Adipose tissue (tissue), 3 donors: Measurements from ENCODE around the gene PDE4C. TPM values are rescaled to one million over a fixed set of nuclear protein-coding genes. Genes with fewer than 3 reads are reported as not detected.

Source experiments
- H3K27ac ChIP-seq: one replicate; pipeline ENCODE4 v1.5.1; 2013; ENCODE audit warnings: low read depth, low read length
- WGBS, 3 donors: extraction: QIAGEN DNeasy Blood & Tissue Kit; methylation state at CpG; one replicate each; pipeline ENCODE4 v1.1.7; 2013; 5-methylcytosine and 5-hydroxymethylcytosine counted together
- polyA plus RNA-seq, 3 donors: library from polyadenylated mRNA; stranded (reverse); fragments of 200-250 nt; gene quantifications; one replicate each; pipeline ENCODE4 v1.2.3, GENCODE V29; 2013
- donor health status: healthy with polysubstance abuse.
- donor health status: Bipolar disorder and iron deficiency.
- donor health status: healthy.

Gene PDE4C
- polyA plus RNA-seq, 3 donors: 0.20 to 4.0 (median 0.22) TPM

DNA sequence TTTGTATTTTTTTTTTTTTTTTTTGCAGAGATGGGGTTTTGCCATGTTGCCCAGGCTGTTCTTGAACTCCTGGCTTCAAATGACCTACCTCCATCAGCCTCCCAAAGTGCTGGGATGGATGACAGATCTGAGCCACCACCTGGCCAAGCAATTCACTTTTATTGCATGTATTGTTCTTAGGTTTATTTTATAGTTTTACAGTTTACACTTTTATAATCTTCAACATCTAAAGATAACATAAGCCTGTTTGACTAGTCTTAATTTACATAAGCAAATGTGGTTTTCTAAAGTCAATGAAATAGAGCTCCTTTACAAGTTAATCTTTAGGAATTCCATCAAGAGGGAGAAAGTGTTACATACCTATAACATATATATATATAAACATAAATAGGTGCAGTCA lies 42.7 kb downstream of the PDE4C start:
- no peak overlapping the region for H3K27ac ChIP-seq

GRCh38 chr19:18179957-18180356 lies 46.3 kb downstream of the PDE4C start:
- WGBS, 3 donors: 82 to 88% (median 86%) methylated on average over 5 of the region's 5 CpGs
- no peak overlapping the region for H3K27ac ChIP-seq

GRCh38 chr19:18176367-18177310 lies 49.6 kb downstream of the PDE4C start:
- no peak overlapping the region for H3K27ac ChIP-seq
- 76 to 90% (median 80%) methylated on average over 19 of the region's 19 CpGs for WGBS, 3 donors

DNA sequence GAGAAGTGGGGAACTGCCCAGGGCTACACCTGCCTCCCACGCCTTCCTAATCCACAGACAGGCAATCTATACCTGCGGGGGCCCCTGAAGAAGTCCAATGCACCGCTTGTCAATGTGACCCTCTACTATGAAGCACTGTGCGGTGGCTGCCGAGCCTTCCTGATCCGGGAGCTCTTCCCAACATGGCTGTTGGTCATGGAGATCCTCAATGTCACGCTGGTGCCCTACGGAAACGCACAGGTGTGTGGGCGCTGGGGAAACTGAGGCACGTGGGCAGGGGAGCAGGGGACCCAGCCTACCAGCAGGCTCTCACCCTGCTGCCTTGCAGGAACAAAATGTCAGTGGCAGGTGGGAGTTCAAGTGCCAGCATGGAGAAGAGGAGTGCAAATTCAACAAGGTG lies 51.3 kb downstream of the PDE4C start:
- WGBS, 3 donors: 80 to 83% (median 82%) methylated on average over 11 of the region's 11 CpGs
- no peak overlapping the region for H3K27ac ChIP-seq

Other genes starting within 250 kb of the PDE4C start
- gene ARRDC2, start 218.3 kb downstream of the PDE4C start, polyA plus RNA-seq: 10 to 100 TPM; 11.1 to 48.6 (median 15.4) TPM
- 1 to 10 TPM in 1 of 3 donors, under 1 TPM in 2; 0.31 to 1.2 (median 1.00) TPM for gene IL12RB1, start 139.5 kb downstream of the PDE4C start, polyA plus RNA-seq
- 10 to 100 TPM in 1 of 3 donors, 1 to 10 TPM in 2; 3.5 to 10.8 (median 5.5) TPM for gene MAST3, start 128.7 kb downstream of the PDE4C start, polyA plus RNA-seq
- gene PIK3R2, start 73.3 kb downstream of the PDE4C start, polyA plus RNA-seq: 1 to 10 TPM; 1.4 to 5.2 (median 1.6) TPM
- gene IFI30, start 52.6 kb downstream of the PDE4C start, polyA plus RNA-seq: 100 to 1,000 TPM in 1 of 3 donors, 10 to 100 TPM in 2; 30.8 to 205 (median 70.3) TPM
- 10 to 100 TPM in 2 of 3 donors, 1 to 10 TPM in 1; 8.0 to 14.6 (median 10.6) TPM for gene MPV17L2, start 33.2 kb downstream of the PDE4C start, polyA plus RNA-seq
- gene RAB3A, start 22.4 kb downstream of the PDE4C start, polyA plus RNA-seq: 1 to 10 TPM in 2 of 3 donors, under 1 TPM in 1; 1.00 to 5.2 (median 1.5) TPM
- gene IQCN, start 48.0 kb upstream of the PDE4C start, polyA plus RNA-seq: 10 to 100 TPM in 1 of 3 donors, 1 to 10 TPM in 2; 1.3 to 11.2 (median 1.7) TPM
- 100 to 1,000 TPM; 165 to 392 (median 214) TPM for gene JUND, start 55.2 kb upstream of the PDE4C start, polyA plus RNA-seq
- gene LSM4, start 96.6 kb upstream of the PDE4C start, polyA plus RNA-seq: 100 to 1,000 TPM in 2 of 3 donors, 10 to 100 TPM in 1; 46.3 to 118 (median 100) TPM
- 10 to 100 TPM in 2 of 3 donors, 1 to 10 TPM in 1; 9.1 to 17.2 (median 14.5) TPM for gene PGPEP1, start 114.2 kb upstream of the PDE4C start, polyA plus RNA-seq
- gene GDF15, start 159.7 kb upstream of the PDE4C start, polyA plus RNA-seq: 100 to 1,000 TPM in 1 of 3 donors, 1 to 10 TPM in 2; 1.8 to 107 (median 3.5) TPM
- gene LRRC25, start 171.2 kb upstream of the PDE4C start, polyA plus RNA-seq: 1 to 10 TPM; 1.6 to 9.8 (median 7.1) TPM
- 10 to 100 TPM; 28.1 to 83.2 (median 72.5) TPM for gene SSBP4, start 193.0 kb upstream of the PDE4C start, polyA plus RNA-seq
- 10 to 100 TPM; 18.3 to 55.6 (median 24.3) TPM for gene ISYNA1, start 211.7 kb upstream of the PDE4C start, polyA plus RNA-seq